Hypothalamus (tissue), 51 donors: ENCODE results near the gene SLC12A7.

Source experiments
- DNase-seq, 51 donors: peaks; one replicate each; lab custom pipeline; 2025; lab: John Stamatoyannopoulos, UW

The SLC12A7 gene

GRCh38 chr5:1041225-1042143, 70.4 kb downstream of the SLC12A7 start:
- peak in 1 of 51 donors; percentile 29 for DNase-seq

DNA sequence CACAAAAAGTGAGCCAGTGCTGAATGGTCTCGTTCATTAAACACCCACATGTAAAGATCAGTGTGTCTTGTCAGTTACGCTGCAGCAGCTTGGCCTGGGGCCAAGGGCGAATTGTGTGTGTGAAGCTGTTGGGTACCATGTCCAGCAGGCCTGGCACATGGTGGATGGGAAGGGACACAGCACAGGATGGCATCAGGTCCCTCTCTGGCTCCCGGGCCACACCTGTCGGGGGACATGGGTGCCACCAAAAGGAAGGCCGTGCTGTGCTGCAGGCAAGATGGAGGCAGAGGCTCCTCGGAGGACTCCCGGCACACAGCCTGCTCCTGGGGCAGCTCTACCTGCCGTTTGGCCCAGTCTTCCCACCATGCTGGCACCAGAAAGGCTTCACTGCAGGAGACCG, 71.3 kb downstream of the SLC12A7 start:
- no peak for DNase-seq

- no peak for DNase-seq
Observed at GRCh38 chr5:1039706-1040260, 72.1 kb downstream of the SLC12A7 start.

GRCh38 chr5:1039210-1039548, 72.7 kb downstream of the SLC12A7 start:
- DNase-seq: no peak

- no peak for DNase-seq
Observed at GRCh38 chr5:1038417-1039209, 73.2 kb downstream of the SLC12A7 start.

DNA sequence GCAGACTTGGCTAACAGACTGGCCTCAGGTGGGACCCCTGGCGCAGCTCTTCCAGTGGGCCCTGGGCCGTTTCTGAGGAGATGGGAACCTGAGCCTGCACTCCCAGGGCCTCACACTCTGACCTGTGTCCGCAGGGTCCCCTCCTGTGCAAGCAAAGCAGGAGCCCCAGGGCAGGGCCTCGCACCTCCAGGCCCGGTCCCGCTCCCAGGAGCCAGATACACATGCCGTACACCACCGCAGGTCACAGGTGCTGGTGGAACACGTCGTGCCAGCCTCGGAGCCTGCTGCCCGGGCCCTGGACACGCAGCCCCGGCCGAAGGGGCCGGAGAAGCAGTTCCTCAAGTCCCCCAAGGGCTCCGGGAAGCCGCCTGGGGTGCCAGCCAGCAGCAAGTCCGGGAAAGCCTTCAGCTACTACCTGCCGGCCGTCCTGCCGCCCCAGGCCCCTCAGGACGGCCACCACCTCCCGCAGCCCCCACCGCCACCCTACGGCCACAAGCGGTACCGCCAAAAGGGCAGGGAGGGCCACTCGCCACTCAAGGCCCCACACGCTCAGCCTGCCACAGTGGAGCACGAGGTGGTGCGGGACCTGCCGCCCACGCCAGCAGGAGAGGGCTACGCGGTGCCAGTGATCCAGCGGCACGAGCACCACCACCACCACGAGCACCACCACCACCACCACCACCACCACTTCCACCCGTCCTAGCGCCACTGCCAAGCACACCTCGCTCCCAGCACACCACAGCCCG, 74.0 kb downstream of the SLC12A7 start:
- DNase-seq: no peak

DNA sequence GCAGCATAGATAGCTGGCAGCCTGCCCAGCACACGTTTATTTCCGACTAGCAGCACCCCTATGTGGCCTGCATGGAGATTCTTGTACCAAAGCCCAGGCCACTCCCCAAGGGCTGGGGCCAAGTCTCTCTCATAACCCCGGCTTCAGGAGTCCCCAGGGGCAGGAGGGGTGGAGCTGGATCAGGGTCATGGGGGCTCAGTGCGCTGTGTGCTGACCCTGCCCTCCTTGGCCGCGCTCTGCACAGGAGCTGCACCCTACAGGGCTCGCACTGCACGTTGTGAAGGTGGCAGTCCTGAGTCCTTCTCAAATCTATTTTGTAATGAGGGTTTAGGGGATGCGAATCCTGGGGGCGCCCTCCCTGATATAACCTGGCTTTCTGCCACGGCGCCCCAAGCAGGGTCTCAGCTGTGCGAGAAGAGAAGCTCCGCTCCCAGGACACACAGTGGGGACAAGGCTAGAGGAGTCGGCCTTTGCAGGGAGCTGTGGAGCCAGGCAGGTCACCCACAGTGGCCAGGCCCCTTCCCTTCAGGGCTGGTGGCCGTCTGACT, 74.7 kb downstream of the SLC12A7 start:
- DNase-seq: no peak

DNA sequence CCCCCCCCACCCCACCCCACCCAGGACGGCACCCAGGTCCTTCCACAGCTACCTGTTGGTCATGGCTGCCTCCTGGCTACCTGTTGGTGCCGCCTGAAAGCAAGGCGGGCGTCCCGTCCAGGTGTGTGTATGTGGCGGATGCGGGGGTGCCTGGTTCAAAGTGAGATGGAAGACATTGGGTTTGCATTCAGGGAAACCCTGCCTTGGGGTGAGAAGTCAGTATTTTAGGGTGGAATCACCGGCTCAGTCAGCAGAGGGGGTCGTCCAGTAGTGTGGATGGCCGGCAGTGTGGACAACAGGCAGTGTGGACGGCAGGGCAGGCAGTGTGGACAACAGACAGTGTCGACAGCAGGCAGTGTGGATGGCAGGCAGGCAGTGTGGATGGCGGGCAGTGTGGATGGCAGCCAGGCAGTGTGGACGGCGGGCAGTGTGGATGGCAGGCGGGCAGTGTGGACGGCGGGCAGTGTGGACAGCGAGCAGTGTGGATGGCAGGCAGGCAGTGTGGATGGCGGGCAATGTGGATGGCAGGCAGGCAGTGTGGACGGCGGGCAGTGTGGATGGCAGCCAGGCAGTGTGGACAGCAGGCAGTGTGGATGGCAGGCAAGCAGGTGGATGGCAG, 75.2 kb downstream of the SLC12A7 start:
- no peak for DNase-seq

DNA sequence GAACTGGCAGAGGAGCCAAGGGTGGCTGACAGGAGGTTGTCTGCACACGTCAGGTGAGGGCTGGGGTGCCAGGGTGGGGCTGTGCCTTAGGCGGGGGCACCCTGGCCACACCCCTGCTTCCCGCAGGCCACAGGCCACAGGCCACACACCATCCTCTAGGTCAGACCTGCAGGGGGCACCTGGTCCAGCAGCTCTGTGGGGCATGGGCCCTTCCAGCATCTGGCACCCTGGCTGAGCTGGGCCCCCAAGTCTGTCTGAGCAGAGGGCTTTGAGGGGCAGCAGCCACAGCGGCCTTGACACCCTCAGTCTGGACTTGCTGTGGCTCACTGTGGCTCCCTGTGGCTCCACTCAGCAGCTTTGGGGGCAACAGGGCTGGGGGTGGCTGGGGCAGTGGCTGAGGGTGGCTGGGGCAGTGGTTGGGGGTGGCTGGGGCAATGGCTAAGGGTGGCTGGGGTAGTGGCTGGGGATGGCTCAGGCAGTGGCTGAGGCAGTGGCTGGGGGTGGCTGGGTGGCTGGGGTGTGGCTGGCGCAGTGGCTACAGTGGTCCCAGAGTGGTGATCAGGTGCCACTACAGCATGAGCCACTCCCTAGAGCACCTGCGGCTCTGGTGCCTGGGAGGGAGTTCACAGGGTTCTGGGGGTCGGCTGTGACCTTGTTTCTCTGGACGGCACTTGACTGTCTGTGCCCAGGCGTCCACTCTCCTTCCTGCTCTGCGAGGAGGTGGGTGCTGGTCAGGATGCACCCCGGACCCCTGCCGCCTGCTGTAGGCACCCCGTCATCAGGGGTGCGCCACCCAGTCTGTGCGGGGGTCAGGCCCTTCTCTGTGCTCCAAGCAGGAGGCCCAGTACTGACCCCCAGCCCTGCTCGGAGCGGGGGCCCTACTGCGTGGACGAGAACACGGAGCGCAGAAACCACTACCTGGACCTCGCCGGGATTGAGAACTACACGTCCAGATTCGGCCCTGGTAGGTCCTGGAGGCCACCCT, 76.2 kb downstream of the SLC12A7 start:
- no peak for DNase-seq

DNA sequence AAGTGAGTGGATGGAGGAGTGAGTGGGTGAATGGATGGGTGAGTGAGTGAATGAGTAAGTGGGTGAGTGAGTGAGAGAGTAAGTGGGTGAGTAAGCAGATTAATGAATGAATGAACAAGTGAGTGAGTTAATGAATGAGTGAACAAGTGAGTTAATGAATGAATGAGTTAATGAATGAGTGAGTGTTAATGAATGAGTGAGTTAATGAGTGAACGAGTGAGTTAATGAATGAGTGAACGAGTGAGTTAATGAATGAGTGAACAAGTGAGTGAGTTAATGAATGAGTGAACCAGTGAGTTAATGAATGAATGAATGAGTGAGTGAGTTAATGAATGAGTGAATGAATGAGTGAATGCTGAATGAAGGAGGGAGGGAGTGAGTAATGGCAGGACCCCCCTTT, 76.9 kb downstream of the SLC12A7 start:
- DNase-seq: no peak

- no peak for DNase-seq
Observed at GRCh38 chr5:1034421-1034905, 77.4 kb downstream of the SLC12A7 start.

DNA sequence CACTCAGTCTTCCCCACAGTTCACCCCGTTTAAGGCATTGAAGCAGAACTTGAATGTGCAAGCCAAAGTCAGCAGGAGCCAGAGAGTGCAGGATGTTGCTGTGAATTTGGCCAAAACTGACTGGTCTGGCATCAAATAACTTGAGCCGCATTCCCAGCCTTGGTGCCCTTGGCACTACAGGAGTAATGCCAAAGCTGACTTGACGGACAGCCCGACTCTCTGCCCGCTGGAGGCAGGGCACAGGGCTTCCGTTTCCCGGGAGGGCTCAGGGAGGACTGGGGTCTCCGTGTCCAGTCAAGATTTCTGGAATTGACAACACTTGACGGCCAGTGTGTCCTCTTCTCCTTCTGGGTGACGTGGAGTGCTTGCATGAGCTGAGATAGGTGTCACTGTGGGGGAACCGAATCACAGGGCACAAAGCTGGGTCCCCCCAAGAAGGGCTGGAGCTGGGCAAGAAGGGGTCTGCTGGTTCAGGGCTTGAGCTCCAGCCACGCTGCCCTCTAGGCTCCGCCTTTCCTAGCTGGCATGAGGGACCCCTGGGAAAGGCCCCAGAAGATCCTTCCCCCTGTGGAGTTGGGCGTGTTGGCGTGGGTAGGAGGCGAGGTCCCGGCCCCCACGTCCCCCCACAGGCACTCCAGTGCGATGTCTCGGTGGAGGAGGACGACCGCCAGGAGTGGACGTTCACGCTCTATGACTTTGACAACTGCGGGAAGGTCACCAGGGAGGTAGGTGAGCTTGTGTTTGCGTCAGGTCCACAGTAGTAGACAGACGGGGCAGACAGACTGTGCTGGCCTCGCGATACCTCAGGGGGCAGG, 78.0 kb downstream of the SLC12A7 start:
- DNase-seq: peak in 4 of 51 donors; percentile 13 to 52 (median 18)

DNA sequence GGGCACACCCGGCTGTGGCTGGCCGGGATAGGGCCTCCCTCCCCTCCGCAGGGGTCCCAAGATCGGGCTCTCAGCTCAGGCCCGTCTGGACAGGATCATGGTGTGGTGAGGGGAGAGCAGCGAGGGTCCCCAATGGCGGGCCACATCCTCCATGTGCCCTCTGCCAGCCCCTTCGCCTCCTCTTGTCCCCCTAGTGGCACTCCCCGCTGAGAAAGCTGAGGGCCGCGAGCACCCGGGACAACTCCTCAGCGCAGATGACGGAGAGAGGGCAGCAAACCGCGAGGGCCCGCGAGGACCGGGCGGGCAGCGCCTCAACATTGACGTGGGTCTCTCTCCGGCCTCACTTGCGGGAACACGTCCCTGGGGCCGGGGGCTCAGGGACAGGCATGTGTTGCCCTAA, 78.7 kb downstream of the SLC12A7 start:
- DNase-seq: peak in 1 of 51 donors; percentile 10

GRCh38 chr5:1032551-1033027, 79.3 kb downstream of the SLC12A7 start:
- no peak for DNase-seq

- DNase-seq: no peak
Observed at GRCh38 chr5:1032011-1032410, 79.9 kb downstream of the SLC12A7 start.

DNA sequence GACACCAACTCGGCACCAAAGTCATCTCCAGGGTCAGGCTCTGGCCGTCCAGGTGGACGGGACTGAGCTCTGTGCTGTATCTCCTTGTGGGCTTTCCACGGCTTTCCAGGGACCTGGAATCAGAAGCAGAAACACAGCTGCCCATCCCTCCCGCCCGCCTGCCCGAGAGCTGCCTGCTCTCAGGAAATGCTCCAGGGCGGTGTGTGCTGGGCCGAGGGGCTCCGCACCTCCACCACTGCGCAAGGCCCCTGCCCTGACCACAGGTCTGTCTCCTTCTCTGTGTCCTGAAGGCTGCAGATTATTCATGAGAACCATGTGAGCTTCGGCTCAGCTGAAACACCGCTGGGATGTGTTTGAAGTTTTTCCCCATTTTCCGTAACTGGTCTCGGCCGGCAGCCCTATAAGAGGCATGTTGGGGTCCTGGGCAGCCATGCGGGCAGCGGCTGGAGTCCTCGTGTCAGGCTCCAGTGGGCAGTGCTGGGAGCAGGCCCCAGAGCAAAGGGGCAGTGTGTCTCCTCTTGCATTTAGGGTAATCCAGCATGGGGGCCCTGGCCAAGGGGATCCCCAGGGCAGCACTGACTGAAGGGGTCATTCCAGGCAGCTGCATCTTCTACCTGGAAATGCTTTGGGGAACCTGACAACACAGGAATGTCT, 80.4 kb downstream of the SLC12A7 start:
- DNase-seq: no peak

DNA sequence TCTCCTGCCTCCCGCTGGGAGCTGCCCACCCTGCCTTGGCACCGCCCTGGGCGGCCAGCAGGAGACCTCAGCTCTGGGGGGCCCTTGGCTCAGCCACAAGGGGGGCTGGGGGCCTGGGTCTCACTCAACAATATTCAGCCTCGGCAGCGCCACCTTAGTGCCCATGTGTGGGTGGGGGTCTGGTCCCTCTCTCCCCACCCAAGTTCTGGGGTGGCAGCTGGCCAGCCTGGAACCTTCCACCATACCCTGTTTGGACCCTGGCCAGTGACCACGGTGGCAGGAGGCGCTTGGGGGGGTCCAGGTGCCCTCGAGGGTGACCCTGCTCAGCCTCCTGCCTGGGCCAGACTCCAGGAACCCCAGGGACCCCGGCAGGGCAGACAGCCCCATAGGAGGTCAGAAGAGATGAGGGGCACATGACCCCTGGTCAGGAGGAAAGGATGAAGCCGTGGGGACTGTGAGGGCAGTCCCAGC, 81.0 kb downstream of the SLC12A7 start:
- no peak for DNase-seq
